Fibroblast of lung (primary cell): ENCODE results near the gene SMIM10L1.

ENCODE experiments used
- EZH2 ChIP-seq: IDR thresholded peaks from 2 replicates; pipeline ENCODE4 v1.5.1; 2012; ENCODE audit warnings: low read length, control low read depth, mild to moderate bottlenecking; ENCODE audit errors: missing control alignments
- TF ChIP-seq, protein P1 (sequence below), 2 donors: IDR thresholded peaks in 1 of 2; conservative IDR thresholded peaks in 1 of 2; 1 replicate in 1 of 2; 2 replicates in 1 of 2; pipeline ENCODE4 v1.5.1; 2011 to 2012; ENCODE audit warnings: low read length in 2 of 2, control low read depth in 1 of 2, inconsistent platforms in 1 of 2, low read depth in 1 of 2, mild to moderate bottlenecking in 1 of 2

DNA sequence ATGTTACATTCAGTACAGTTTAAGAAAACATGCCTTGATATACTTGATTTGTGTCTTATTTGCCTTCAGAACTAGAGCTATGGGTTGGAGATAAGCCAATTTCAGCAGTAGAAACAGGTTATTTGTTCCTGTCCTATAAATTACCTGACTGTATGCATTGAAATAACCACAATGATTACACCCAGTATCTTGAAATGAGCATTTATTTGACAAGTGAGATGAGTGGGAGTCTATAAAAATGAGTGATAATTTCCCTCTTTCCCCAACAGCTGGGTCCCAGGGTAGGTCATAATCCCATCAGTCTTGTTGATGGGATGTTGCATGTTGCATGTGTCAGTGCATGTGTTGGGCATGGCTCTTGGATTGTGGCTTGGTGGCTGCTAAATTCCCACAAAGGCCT is 12.0 kb downstream of the SMIM10L1 start:
- TF ChIP-seq, protein P1, sequence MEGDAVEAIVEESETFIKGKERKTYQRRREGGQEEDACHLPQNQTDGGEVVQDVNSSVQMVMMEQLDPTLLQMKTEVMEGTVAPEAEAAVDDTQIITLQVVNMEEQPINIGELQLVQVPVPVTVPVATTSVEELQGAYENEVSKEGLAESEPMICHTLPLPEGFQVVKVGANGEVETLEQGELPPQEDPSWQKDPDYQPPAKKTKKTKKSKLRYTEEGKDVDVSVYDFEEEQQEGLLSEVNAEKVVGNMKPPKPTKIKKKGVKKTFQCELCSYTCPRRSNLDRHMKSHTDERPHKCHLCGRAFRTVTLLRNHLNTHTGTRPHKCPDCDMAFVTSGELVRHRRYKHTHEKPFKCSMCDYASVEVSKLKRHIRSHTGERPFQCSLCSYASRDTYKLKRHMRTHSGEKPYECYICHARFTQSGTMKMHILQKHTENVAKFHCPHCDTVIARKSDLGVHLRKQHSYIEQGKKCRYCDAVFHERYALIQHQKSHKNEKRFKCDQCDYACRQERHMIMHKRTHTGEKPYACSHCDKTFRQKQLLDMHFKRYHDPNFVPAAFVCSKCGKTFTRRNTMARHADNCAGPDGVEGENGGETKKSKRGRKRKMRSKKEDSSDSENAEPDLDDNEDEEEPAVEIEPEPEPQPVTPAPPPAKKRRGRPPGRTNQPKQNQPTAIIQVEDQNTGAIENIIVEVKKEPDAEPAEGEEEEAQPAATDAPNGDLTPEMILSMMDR (conservative IDR thresholded peaks at IDR 0.05 in 1 of 2, IDR thresholded peaks at IDR 0.05 in 1 of 2; ENCODE audit: low read depth in 1 of 2, low read length in 2 of 2): no peak
- no peak for TF ChIP-seq EZH2
